ENCODE data around the gene ZG16.
"Not testable (repeated sequence)": the region's sequence is repeated elsewhere in the genome, so short reads cannot be mapped to it uniquely, and the experiment has no call there.

GRCh38 chr16:29787155-29787554, 9.1 kb downstream of the ZG16 start:
- not testable (repeated sequence) for TF ChIP-seq CTCF (IDR thresholded peaks at IDR 0.05); NFE2L1 (CRISPR knock-in tag; IDR thresholded peaks at IDR 0.05); TEAD4 (CRISPR knock-in tag; IDR thresholded peaks at IDR 0.05); SP1 (CRISPR knock-in tag; conservative IDR thresholded peaks at IDR 0.05); ZNF121 (CRISPR knock-in tag; IDR thresholded peaks at IDR 0.05); MAX (CRISPR knock-in tag; IDR thresholded peaks at IDR 0.05); ZNF263 (CRISPR knock-in tag; IDR thresholded peaks at IDR 0.05; ENCODE audit: low read depth); E2F4 (CRISPR knock-in tag; IDR thresholded peaks at IDR 0.05; ENCODE audit: borderline replicate concordance, low read depth); IRF1 (CRISPR knock-in tag; IDR thresholded peaks at IDR 0.05); ATF6 (CRISPR knock-in tag; IDR thresholded peaks at IDR 0.05); IRF2 (CRISPR knock-in tag; IDR thresholded peaks at IDR 0.05; ENCODE audit: borderline replicate concordance, low read depth); ZNF138 (CRISPR knock-in tag; conservative IDR thresholded peaks at IDR 0.05); E2F1 (CRISPR knock-in tag; IDR thresholded peaks at IDR 0.05)

All from WTC11 (cell line).